CD14-positive monocyte (primary cell): Measurements from ENCODE around the gene AKAP6. TPM values are rescaled to one million over a fixed set of nuclear protein-coding genes. Genes with fewer than 3 reads are reported as not detected.

Source experiments
- DNase-seq, 3 donors: peaks; one replicate each; pipeline ENCODE4 v3.0.0-alpha.2; 2011 to 2022
- H2AFZ ChIP-seq: 2 replicates; pipeline ENCODE4 v1.6.0; 2012; ENCODE audit warnings: mild to moderate bottlenecking, low read depth, low read length, inconsistent platforms; ENCODE audit not compliant: insufficient read depth, poor library complexity, severe bottlenecking
- H3K27ac ChIP-seq, 2 donors: 1 replicate in 1 of 2; 2 replicates in 1 of 2; pipeline ENCODE4 v1.5.1; 2012 to 2013; ENCODE audit warnings: low read length in 2 of 2, control low read depth in 1 of 2, inconsistent platforms in 1 of 2, low read depth in 1 of 2, mild to moderate bottlenecking in 1 of 2
- H3K27me3 ChIP-seq, 2 donors: one replicate each; pipeline versions ENCODE4 v1.6.0 to v1.6.1; 2011 to 2013; ENCODE audit warnings: low read length in 2 of 2; ENCODE audit not compliant: control insufficient read depth in 2 of 2, insufficient read depth in 2 of 2
- H3K36me3 ChIP-seq, 2 donors: replicated peaks in 1 of 2; 1 replicate in 1 of 2; 2 replicates in 1 of 2; pipeline versions ENCODE4 v1.5.1 to v1.6.1; 2012 to 2013; ENCODE audit warnings: low read length in 2 of 2, control low read depth in 1 of 2, inconsistent platforms in 1 of 2, mild to moderate bottlenecking in 1 of 2; ENCODE audit not compliant: insufficient read depth in 2 of 2, control insufficient read depth in 1 of 2
- H3K4me1 ChIP-seq, 2 donors: 1 replicate in 1 of 2; 2 replicates in 1 of 2; pipeline versions ENCODE4 v1.5.1 to v1.6.1; 2012 to 2013; ENCODE audit warnings: low read length in 2 of 2, control low read depth in 1 of 2, inconsistent platforms in 1 of 2, mild to moderate bottlenecking in 1 of 2, moderate library complexity in 1 of 2; ENCODE audit not compliant: insufficient read depth in 2 of 2, control insufficient read depth in 1 of 2
- H3K4me2 ChIP-seq: replicated peaks from 2 replicates; pipeline ENCODE3; 2012; ENCODE audit warnings: low read length, moderate library complexity, mild to moderate bottlenecking; ENCODE audit not compliant: poor library complexity, severe bottlenecking; ENCODE audit errors: extremely low read depth
- H3K4me3 ChIP-seq, 3 experiments: fragments of 200-600 bp in 1 of 3; sonication (generic) in 1 of 3; replicated peaks in 1 of 3; 1 replicate in 2 of 3; 2 replicates in 1 of 3; pipeline ENCODE4 v1.5.1; 2011 to 2013; ENCODE audit warnings: low read length in 3 of 3, mild to moderate bottlenecking in 3 of 3, control low read depth in 2 of 3, low read depth in 2 of 3, inconsistent platforms in 1 of 3, moderate library complexity in 1 of 3
- H3K79me2 ChIP-seq: 2 replicates; pipeline ENCODE4 v1.6.0; 2012; ENCODE audit warnings: mild to moderate bottlenecking, control low read depth, inconsistent platforms, low read length, moderate library complexity; ENCODE audit not compliant: insufficient read depth
- H3K9ac ChIP-seq: 2 replicates; pipeline ENCODE4 v1.6.0; 2017; ENCODE audit warnings: low read length, mild to moderate bottlenecking; ENCODE audit not compliant: insufficient read depth, poor library complexity, severe bottlenecking
- H3K9me3 ChIP-seq, 2 donors: replicated peaks in 1 of 2; 1 replicate in 1 of 2; 2 replicates in 1 of 2; pipeline versions ENCODE4 v1.5.1 to v1.6.1; 2012 to 2013; ENCODE audit warnings: low read length in 2 of 2, control low read depth in 1 of 2; ENCODE audit not compliant: control insufficient read depth in 1 of 2, insufficient read depth in 1 of 2
- H4K20me1 ChIP-seq: 2 replicates; pipeline ENCODE4 v1.6.0; 2012; ENCODE audit warnings: mild to moderate bottlenecking, low read length, control low read depth, moderate library complexity; ENCODE audit not compliant: insufficient read depth
- H3K27ac Mint-ChIP-seq, 7 donors: one replicate each; pipeline ENCODE4 v1.8.0; 2020; ENCODE audit warnings: mild to moderate bottlenecking in 7 of 7, mixed read lengths in 7 of 7, moderate library complexity in 6 of 7, inconsistent platforms in 2 of 7
- H3K27me3 Mint-ChIP-seq, 3 donors: one replicate each; pipeline ENCODE4 v1.8.0; 2021 to 2022; ENCODE audit warnings: low read depth in 3 of 3, mild to moderate bottlenecking in 3 of 3, mixed read lengths in 3 of 3, moderate library complexity in 3 of 3, inconsistent platforms in 1 of 3
- H3K36me3 Mint-ChIP-seq, 2 donors: one replicate each; pipeline ENCODE4 v1.8.0; 2020; ENCODE audit warnings: mixed read lengths in 2 of 2, inconsistent platforms in 1 of 2, mild to moderate bottlenecking in 1 of 2
- H3K4me1 Mint-ChIP-seq: one replicate; pipeline ENCODE4 v1.8.0; 2020; ENCODE audit warnings: mild to moderate bottlenecking, mixed read lengths
- H3K4me3 Mint-ChIP-seq, 2 donors: one replicate each; pipeline ENCODE4 v1.8.0; 2020; ENCODE audit warnings: mild to moderate bottlenecking in 2 of 2, mixed read lengths in 2 of 2, moderate library complexity in 1 of 2
- H3K9me3 Mint-ChIP-seq, 7 donors: one replicate each; pipeline ENCODE4 v1.8.0; 2020 to 2022; ENCODE audit warnings: mixed read lengths in 7 of 7, mild to moderate bottlenecking in 6 of 7, moderate library complexity in 6 of 7, inconsistent platforms in 2 of 7
- WGBS: methylation state at CpG from one replicate; pipeline ENCODE4 v1.1.5; 2013; ENCODE audit warnings: missing lambda C conversion rate; ENCODE audit not compliant: insufficient coverage; 5-methylcytosine and 5-hydroxymethylcytosine counted together
- intact Hi-C, 2 donors: fragments of 100-400 bp; cut with micrococcal nuclease; formaldehyde crosslinking; loops; one replicate each; pipeline versions ENCODE4 v1.15.0 to v1.15.1; 2023
- polyA plus RNA-seq, 3 donors: library from polyadenylated mRNA; depleted of rRNA in 1 of 3; unstranded in 2 of 3; stranded (reverse) in 1 of 3; fragments of 300-500 nt in 2 of 3; fragments of >200 nt in 1 of 3; fragmentation: Illumina TruSeq in 2 of 3; gene quantifications; 1 replicate in 2 of 3; 2 replicates in 1 of 3; pipeline ENCODE4 v1.2.3, GENCODE V29; 2012 to 2021
- TF ChIP-seq, protein P1 (sequence below): fragments of 200-600 bp; IDR thresholded peaks from one replicate; pipeline ENCODE4 v1.8.0; 2022; ENCODE audit warnings: antibody characterized with exemption, mild to moderate bottlenecking

Gene AKAP6
- polyA plus RNA-seq, 3 donors: not detected

- Histone ChIP-seq H2AFZ (no peak overlapping the region), H3K9me3 (no peaks in the 10 kb centered on the region), H3K9ac (no peak overlapping the region), H3K36me3 (no peaks in the 10 kb centered on the region), H3K4me2 (no peak overlapping the region), H3K79me2 (no peaks in the 10 kb centered on the region), H3K27ac (no peak overlapping the region), H3K27me3 (no peaks in the 10 kb centered on the region), H3K4me1 (no peaks in the 10 kb centered on the region), H3K4me3 (no peak overlapping the region), H4K20me1 (no peaks in the 10 kb centered on the region)
- intact Hi-C loops: no loop called here
- Mint-ChIP-seq H3K9me3 (no peaks in the 10 kb centered on the region), H3K4me1 (peaks cover 2% of the 10 kb centered on the region), H3K4me3 (no peak overlapping the region), H3K36me3 (no peaks in the 10 kb centered on the region), H3K27me3 (peaks cover 1 to 2% (median 1%) of the 10 kb centered on the region in 3 donors), H3K27ac (no peak overlapping the region)
- 100% methylated on average over 2 of the region's 4 CpGs for WGBS
- DNase-seq: no peak
- TF ChIP-seq, protein P1, sequence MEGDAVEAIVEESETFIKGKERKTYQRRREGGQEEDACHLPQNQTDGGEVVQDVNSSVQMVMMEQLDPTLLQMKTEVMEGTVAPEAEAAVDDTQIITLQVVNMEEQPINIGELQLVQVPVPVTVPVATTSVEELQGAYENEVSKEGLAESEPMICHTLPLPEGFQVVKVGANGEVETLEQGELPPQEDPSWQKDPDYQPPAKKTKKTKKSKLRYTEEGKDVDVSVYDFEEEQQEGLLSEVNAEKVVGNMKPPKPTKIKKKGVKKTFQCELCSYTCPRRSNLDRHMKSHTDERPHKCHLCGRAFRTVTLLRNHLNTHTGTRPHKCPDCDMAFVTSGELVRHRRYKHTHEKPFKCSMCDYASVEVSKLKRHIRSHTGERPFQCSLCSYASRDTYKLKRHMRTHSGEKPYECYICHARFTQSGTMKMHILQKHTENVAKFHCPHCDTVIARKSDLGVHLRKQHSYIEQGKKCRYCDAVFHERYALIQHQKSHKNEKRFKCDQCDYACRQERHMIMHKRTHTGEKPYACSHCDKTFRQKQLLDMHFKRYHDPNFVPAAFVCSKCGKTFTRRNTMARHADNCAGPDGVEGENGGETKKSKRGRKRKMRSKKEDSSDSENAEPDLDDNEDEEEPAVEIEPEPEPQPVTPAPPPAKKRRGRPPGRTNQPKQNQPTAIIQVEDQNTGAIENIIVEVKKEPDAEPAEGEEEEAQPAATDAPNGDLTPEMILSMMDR: no peak
These were observed 374.1 kb downstream of the AKAP6 start for GRCh38 chr14:32703183-32703621.

GRCh38 chr14:32706721-32707519, 377.8 kb downstream of the AKAP6 start:
- H3K9me3 ChIP-seq: no peaks in the 10 kb centered on the region
- peaks cover 2% of the 10 kb centered on the region for H3K4me1 Mint-ChIP-seq
- H3K27ac Mint-ChIP-seq: no peak overlapping the region
- no peak overlapping the region for H3K9ac ChIP-seq
- no peak overlapping the region for H2AFZ ChIP-seq
- no peaks in the 10 kb centered on the region for H4K20me1 ChIP-seq
- H3K9me3 Mint-ChIP-seq: no peaks in the 10 kb centered on the region
- H3K79me2 ChIP-seq: no peaks in the 10 kb centered on the region
- no peaks in the 10 kb centered on the region for H3K4me1 ChIP-seq
- H3K36me3 ChIP-seq: no peaks in the 10 kb centered on the region
- H3K4me2 ChIP-seq: no peak overlapping the region
- H3K27me3 Mint-ChIP-seq: peaks cover 1 to 7% (median 3%) of the 10 kb centered on the region in 3 donors
- intact Hi-C loops: no loop called here
- no peak overlapping the region for H3K4me3 ChIP-seq
- DNase-seq: no peak
- H3K36me3 Mint-ChIP-seq: no peaks in the 10 kb centered on the region
- TF ChIP-seq, protein P1: no peak
- peaks cover 2% of the 10 kb centered on the region in 2 donors for H3K27me3 ChIP-seq
- no peak overlapping the region for H3K27ac ChIP-seq
- H3K4me3 Mint-ChIP-seq: no peak overlapping the region
- WGBS: no CpG with 5 or more reads among the region's 1 CpG
